Body of pancreas (tissue), 4 donors: ENCODE measurements around the gene TGFBR3. TPM values are rescaled to one million over a fixed set of nuclear protein-coding genes. Genes with fewer than 3 reads are reported as not detected.

Experiments
- ATAC-seq: fragments of 150-250 bp; one replicate; pipeline ENCODE4 v1.9.1; 2016
- DNase-seq, 4 donors: peaks; one replicate each; pipeline ENCODE4 v3.0.0-alpha.2; 2019
- H3K27ac ChIP-seq, 4 donors: fragments of 200-600 bp; sonication (generic); 1 replicate in 3 of 4; 2 replicates in 1 of 4; pipeline versions ENCODE4 v1.5.1 to v1.6.1; 2016 to 2019; ENCODE audit warnings: mild to moderate bottlenecking in 1 of 4, mixed read lengths in 1 of 4, moderate library complexity in 1 of 4
- H3K27me3 ChIP-seq, 2 donors: fragments of 200-600 bp; sonication (generic); one replicate each; pipeline ENCODE4 v1.6.0; 2016; ENCODE audit warnings: mild to moderate bottlenecking in 1 of 2
- H3K36me3 ChIP-seq, 2 donors: fragments of 200-600 bp; sonication (generic); replicated peaks in 1 of 2; 2 replicates each; pipeline ENCODE4 v1.5.1; 2016; ENCODE audit warnings: low read depth in 2 of 2; ENCODE audit not compliant: insufficient read depth in 1 of 2
- H3K4me1 ChIP-seq: fragments of 200-600 bp; sonication (generic); one replicate; pipeline ENCODE4 v1.6.0; 2016
- H3K4me3 ChIP-seq, 2 donors: fragments of 200-600 bp; sonication (generic); 1 replicate in 1 of 2; 2 replicates in 1 of 2; pipeline ENCODE4 v1.5.1; 2016 to 2019
- H3K9me3 ChIP-seq, 3 donors: fragments of 200-600 bp; sonication (generic); 1 replicate in 2 of 3; 2 replicates in 1 of 3; pipeline ENCODE4 v1.5.1; 2016
- POLR2A ChIP-seq, 3 donors: fragments of 450-650 bp; IDR thresholded peaks; one replicate each; pipeline ENCODE4 v1.6.1; 2016; ENCODE audit warnings: antibody characterized with exemption in 3 of 3, mild to moderate bottlenecking in 2 of 3
- WGBS, 2 donors: methylation state at CpG; one replicate each; pipeline ENCODE4 v1.1.5; 2017; 5-methylcytosine and 5-hydroxymethylcytosine counted together
- intact Hi-C: fragments of 100-400 bp; cut with DNase I; formaldehyde crosslinking; loops from one replicate; pipeline ENCODE4 v1.15.1; 2023
- total RNA-seq, 2 donors: library from RNA; depleted of rRNA; stranded (reverse); fragments of >200 nt; gene quantifications; one replicate each; pipeline ENCODE4 v1.1.0, GENCODE V29; 2016
- TF ChIP-seq, protein P1 (sequence below), 7 experiments: fragments of 450-650 bp in 4 of 7; fragments of 200-600 bp in 3 of 7; sonication (generic) in 3 of 7; IDR thresholded peaks; one replicate each; pipeline ENCODE4 v1.5.1; 2016 to 2019; ENCODE audit warnings: antibody characterized with exemption in 7 of 7

TGFBR3 gene
- total RNA-seq, 2 donors from 2014 or later: 52.4 to 63.6 TPM

DNA sequence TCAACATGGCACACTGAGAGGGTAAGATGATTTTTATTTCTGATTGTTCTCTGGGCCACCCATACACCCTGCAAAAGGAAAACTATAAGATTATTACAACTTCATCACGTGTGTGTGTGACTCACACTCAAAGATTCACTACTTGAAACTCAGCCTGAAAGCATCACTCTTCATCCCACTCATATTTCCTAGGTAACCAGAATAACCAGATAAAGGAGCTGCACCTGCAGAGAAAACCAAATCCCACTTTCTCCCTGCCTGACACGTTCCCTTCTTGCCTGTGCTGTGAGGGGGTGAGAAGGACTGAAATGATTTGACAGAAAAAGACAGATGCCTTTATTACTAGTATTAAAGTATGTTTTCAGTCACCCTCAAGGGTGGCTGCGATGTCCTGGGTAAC is 131.6 kb downstream of the TGFBR3 start:
- peaks cover 28% of the 10 kb centered on the region for H3K4me1 ChIP-seq
- no peaks in the 10 kb centered on the region for H3K36me3 ChIP-seq
- ATAC-seq: no peak
- H3K4me3 ChIP-seq: no peak overlapping the region
- H3K27ac ChIP-seq: no peak overlapping the region
- H3K9me3 ChIP-seq: no peaks in the 10 kb centered on the region
- TF ChIP-seq, protein P1, sequence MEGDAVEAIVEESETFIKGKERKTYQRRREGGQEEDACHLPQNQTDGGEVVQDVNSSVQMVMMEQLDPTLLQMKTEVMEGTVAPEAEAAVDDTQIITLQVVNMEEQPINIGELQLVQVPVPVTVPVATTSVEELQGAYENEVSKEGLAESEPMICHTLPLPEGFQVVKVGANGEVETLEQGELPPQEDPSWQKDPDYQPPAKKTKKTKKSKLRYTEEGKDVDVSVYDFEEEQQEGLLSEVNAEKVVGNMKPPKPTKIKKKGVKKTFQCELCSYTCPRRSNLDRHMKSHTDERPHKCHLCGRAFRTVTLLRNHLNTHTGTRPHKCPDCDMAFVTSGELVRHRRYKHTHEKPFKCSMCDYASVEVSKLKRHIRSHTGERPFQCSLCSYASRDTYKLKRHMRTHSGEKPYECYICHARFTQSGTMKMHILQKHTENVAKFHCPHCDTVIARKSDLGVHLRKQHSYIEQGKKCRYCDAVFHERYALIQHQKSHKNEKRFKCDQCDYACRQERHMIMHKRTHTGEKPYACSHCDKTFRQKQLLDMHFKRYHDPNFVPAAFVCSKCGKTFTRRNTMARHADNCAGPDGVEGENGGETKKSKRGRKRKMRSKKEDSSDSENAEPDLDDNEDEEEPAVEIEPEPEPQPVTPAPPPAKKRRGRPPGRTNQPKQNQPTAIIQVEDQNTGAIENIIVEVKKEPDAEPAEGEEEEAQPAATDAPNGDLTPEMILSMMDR (IDR thresholded peaks at IDR 0.05): no peak
- no peak for TF ChIP-seq POLR2A (IDR thresholded peaks at IDR 0.05)
- no peaks in the 10 kb centered on the region for H3K27me3 ChIP-seq
- WGBS, 2 donors: 79 to 90% methylated on average over 3 of the region's 3 CpGs
- DNase-seq: no peak
- intact Hi-C loops: no loop called here

- DNase-seq (no peak), ATAC-seq (no peak)
- Histone ChIP-seq H3K36me3 (no peaks in the 10 kb centered on the region), H3K9me3 (no peaks in the 10 kb centered on the region), H3K4me3 (no peak overlapping the region), H3K27me3 (no peaks in the 10 kb centered on the region), H3K27ac (no peak overlapping the region), H3K4me1 (peaks cover 28% of the 10 kb centered on the region)
- TF ChIP-seq, protein P1 (IDR thresholded peaks at IDR 0.05): no peak
- no peak for TF ChIP-seq POLR2A (IDR thresholded peaks at IDR 0.05)
- intact Hi-C loops: no loop called here
- WGBS, 2 donors: 84 to 92% methylated on average over 3 of the region's 3 CpGs
Observed at GRCh38 chr1:91753878-91754277, 132.1 kb downstream of the TGFBR3 start.

GRCh38 chr1:91752324-91752723 is 133.6 kb downstream of the TGFBR3 start:
- DNase-seq (no peak), ATAC-seq (no peak)
- no peaks in the 10 kb centered on the region for H3K36me3 ChIP-seq
- 72 to 77% methylated on average over 2 of the region's 2 CpGs for WGBS, 2 donors
- intact Hi-C loops: no loop called here
- H3K27me3 ChIP-seq: no peaks in the 10 kb centered on the region
- H3K4me3 ChIP-seq: no peak overlapping the region
- H3K27ac ChIP-seq: no peak overlapping the region
- H3K4me1 ChIP-seq: peaks cover 28% of the 10 kb centered on the region
- TF ChIP-seq, protein P1 (IDR thresholded peaks at IDR 0.05): no peak
- no peak for TF ChIP-seq POLR2A (IDR thresholded peaks at IDR 0.05)
- no peaks in the 10 kb centered on the region for H3K9me3 ChIP-seq

DNA sequence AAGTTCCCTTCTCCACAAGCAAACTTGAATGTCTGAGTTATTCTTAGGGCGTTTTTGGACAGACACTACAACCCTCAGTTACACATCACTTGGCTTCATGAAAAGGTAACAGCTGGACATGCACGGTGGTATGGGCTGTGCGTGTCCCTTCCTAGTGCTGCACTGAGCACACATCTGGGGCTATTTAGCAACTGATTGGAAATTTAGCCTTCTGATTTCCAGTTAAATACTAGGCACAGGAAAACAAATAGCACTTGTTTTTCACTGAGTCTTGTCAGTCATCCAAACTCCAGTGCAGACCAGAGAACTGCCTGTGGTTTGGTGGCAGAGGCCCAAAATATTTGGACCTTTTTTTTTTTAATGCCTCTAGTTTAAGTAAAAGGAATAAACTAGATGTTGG is 134.7 kb downstream of the TGFBR3 start:
- peaks cover 29% of the 10 kb centered on the region for H3K4me1 ChIP-seq
- no peaks in the 10 kb centered on the region for H3K27me3 ChIP-seq
- TF ChIP-seq, protein P1 (IDR thresholded peaks at IDR 0.05): no peak
- no peak for TF ChIP-seq POLR2A (IDR thresholded peaks at IDR 0.05)
- no peaks in the 10 kb centered on the region for H3K9me3 ChIP-seq
- ATAC-seq (peak; percentile 26), DNase-seq (peak in 1 of 4 donors; percentile 42)
- intact Hi-C loops: no loop called here
- no peaks in the 10 kb centered on the region for H3K36me3 ChIP-seq
- no peak overlapping the region for H3K4me3 ChIP-seq
- peak overlapping the region in 1 of 4 donors; percentile 28 for H3K27ac ChIP-seq
- WGBS, 2 donors: 18 to 23% methylated on average over 3 of the region's 3 CpGs

- 51 to 53% methylated on average over 4 of the region's 4 CpGs for WGBS, 2 donors
- Histone ChIP-seq H3K4me3 (no peak overlapping the region), H3K36me3 (no peaks in the 10 kb centered on the region), H3K27me3 (no peaks in the 10 kb centered on the region), H3K4me1 (peaks cover 30% of the 10 kb centered on the region), H3K27ac (peak overlapping the region in 2 of 4 donors; percentile 14 to 33), H3K9me3 (no peaks in the 10 kb centered on the region)
- intact Hi-C loops: no loop called here
- DNase-seq: peak in 3 of 4 donors; percentile 49 to 62 (median 61)
- no peak for TF ChIP-seq POLR2A (IDR thresholded peaks at IDR 0.05)
- TF ChIP-seq, protein P1 (IDR thresholded peaks at IDR 0.05): no peak
- ATAC-seq: peak; percentile 62
Observed at GRCh38 chr1:91750398-91750996, 135.5 kb downstream of the TGFBR3 start.
